ENCODE results near the gene PTPRN2.

Gene PTPRN2

GRCh38 chr7:158401295-158401694 lies 186.3 kb downstream of the PTPRN2 start:
- no peak for DNase-seq (ENCODE audit: low read depth)

- no peak for DNase-seq (ENCODE audit: low read depth)
These were observed 186.9 kb downstream of the PTPRN2 start for GRCh38 chr7:158400601-158401225.

DNA sequence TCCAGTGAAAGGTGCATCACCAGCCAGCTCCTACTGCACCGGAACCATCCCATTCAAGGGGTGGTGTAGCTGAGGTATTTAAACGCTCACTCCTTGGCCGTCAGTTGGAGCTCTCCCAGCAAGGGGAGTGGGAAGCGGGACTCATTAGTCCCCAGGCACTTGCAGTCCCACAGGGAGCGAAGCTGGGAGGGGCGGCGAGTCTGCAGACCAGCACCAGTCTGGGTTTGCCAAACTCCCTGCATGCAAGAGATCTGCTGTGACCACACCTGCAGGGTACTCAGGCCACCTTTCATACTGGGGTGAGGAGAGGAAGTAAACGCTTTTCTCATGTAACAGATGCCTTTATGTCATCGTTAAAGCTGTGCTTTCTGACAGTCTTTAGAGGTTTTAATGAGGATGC lies 187.9 kb downstream of the PTPRN2 start:
- DNase-seq (ENCODE audit: low read depth) = no peak

- no peak for DNase-seq (ENCODE audit: low read depth)
These were observed 188.9 kb downstream of the PTPRN2 start for GRCh38 chr7:158398750-158399149.

GRCh38 chr7:158397885-158398284 lies 189.7 kb downstream of the PTPRN2 start:
- no peak for DNase-seq (ENCODE audit: low read depth)

DNA sequence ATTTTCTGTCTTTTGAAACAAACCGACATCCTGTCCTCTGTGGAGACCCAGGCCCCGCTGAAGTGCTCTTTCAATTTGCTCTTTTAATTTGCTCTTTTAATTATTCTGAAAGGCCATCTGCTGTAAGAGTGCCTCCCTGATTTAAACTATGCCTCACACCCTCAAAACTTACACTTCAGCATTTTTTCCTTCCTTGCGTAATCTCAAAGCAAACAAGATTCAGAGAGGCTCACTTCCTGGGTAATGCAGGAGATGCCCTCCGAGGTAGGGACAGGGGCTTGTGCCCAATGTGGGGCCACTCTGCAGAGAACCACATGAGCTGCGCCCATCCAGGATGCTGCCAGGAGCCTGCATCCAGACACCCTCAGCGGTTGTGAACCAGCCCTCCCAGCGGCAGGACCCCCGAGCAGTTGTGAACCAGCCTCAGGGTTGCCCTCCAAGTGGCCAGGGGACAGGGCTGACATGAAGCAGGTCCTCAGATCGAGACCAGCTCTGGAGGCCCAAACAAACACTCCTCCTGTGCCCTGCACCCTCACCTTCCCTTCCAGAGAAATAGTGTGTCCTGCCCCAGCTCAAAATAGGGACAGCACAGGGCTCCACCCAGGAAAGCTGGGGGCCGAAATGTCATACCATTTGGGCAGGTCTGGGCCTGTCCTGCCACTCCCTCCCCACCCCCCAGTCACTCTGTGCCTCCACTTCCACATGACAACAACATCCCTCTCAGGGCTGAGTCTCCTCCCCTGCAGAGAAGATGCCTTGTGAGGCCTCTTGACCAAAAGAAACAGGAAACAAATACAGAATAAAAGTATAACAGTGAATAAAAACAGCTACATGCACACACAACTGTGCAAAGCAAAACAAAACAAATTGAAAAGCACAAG lies 190.4 kb downstream of the PTPRN2 start:
- no peak for DNase-seq (ENCODE audit: low read depth)

DNA sequence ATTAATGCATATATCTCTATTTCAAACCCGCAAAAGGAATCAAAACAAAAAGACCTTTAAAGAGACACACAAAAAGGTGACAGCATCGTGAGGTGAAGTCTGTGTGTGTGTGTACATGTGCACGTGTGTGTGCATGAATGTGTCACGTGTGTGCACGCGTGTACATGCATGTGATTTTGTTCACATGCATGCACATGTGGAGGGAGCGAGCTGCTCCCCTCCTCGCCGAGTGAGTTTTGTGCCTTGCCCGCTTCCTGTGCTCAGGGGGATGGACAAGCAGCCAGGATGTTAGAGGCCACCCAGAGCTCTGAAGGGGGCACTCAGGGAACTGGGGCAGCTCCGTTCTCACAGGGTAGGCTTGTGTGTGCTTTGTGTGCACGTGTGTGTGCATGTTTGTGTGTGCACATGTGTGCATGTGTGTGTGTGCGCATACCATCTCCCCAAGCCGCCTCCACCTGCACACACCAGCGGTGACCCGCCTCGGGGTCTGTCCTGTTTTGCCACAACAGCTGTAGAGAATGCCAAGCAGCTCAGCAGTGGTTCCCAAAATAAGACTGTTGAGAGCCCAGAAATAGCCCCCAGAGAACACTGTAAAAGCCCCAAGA lies 191.2 kb downstream of the PTPRN2 start:
- no peak for DNase-seq (ENCODE audit: low read depth)

GRCh38 chr7:158395780-158396278 lies 191.8 kb downstream of the PTPRN2 start:
- no peak for DNase-seq (ENCODE audit: low read depth)

- DNase-seq (ENCODE audit: low read depth) = no peak
These were observed 192.3 kb downstream of the PTPRN2 start for GRCh38 chr7:158395349-158395748.

DNA sequence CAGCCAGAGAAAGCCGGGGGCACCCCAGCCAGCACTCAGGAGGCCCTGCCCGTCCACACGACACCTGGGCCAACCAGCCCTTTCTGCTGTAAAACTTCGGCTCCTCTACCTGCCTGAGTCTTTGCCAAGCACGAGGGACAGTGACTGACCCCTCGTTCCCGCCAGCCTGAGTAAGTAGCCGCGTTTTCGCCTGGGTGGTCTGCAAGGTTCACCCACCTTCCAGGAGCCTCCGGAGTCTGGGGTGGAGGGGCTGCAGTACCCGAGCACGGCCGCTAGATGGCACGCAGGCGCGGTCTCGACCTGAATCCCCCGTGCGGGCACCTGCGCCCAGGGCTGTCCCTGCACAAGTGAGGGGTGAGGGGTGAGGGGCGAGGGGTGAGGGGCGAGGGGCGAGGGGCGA lies 192.7 kb downstream of the PTPRN2 start:
- DNase-seq (ENCODE audit: low read depth) = no peak

GRCh38 chr7:158393926-158394625 lies 193.5 kb downstream of the PTPRN2 start:
- DNase-seq (ENCODE audit: low read depth) = no peak

DNA sequence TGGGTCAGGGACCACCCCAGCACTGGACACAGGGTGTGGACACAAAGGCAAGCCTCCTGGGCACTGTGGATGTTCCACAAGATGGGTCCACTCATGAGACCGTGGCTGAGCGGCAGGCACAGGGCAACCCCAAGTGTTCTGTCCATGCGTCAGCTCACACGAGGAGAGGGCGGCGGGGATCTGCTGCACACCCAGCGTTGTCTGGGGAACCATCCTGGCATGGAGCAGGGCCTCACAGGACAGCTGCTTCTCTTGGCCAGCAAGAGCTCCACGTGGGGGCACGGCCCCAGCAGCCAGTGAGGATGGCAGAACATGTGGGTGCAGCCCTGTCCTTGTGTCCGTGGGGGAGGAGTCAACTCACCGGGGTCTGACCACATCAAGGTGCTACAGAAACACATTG lies 195.4 kb downstream of the PTPRN2 start:
- DNase-seq (ENCODE audit: low read depth) = no peak

DNA sequence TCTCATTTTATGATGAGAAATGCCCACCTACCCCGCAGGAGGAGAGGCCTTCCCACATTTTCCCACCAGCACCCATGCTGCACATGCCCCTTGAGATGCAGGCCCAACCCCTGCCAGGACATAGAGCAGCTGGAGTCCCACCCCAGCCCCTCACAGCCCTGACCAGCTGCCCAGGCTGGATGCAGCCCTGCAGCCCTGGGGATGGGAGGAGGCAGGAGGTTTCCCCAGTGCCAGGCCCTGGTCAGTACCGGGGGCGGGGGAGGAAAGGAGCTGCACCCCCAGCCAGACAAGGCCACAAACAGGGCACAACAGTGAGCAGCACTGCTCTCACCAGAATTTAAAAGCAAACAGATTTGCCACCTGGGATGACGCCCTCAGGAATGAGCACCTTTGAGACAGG lies 196.1 kb downstream of the PTPRN2 start:
- DNase-seq (ENCODE audit: low read depth) = no peak

- no peak for DNase-seq (ENCODE audit: low read depth)
These were observed 196.5 kb downstream of the PTPRN2 start for GRCh38 chr7:158391141-158391540.

- DNase-seq (ENCODE audit: low read depth) = no peak
These were observed 197.2 kb downstream of the PTPRN2 start for GRCh38 chr7:158390460-158390859.

GRCh38 chr7:158389514-158390425 lies 197.9 kb downstream of the PTPRN2 start:
- no peak for DNase-seq (ENCODE audit: low read depth)

DNA sequence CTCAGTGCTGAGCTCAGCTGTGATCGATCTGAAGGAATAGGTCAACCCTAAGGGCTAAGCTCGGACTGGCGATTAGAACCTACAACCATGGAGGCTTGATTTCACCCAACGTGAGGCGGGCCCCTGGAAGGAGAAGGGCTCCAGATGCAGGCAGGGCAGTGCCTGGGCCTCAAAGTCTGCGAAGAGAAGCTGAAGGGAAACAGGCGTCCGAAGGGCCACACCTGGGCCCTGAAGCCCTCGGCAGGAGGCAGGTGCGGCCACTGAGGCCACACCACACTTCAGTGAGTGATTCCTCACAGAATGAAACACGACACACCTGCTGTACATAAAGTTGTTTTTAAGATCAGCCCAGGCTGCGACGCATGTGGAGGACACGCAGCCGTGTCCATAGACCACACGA lies 198.7 kb downstream of the PTPRN2 start:
- DNase-seq (ENCODE audit: low read depth) = no peak

GRCh38 chr7:158388072-158388471 lies 199.6 kb downstream of the PTPRN2 start:
- DNase-seq (ENCODE audit: low read depth) = no peak

DNA sequence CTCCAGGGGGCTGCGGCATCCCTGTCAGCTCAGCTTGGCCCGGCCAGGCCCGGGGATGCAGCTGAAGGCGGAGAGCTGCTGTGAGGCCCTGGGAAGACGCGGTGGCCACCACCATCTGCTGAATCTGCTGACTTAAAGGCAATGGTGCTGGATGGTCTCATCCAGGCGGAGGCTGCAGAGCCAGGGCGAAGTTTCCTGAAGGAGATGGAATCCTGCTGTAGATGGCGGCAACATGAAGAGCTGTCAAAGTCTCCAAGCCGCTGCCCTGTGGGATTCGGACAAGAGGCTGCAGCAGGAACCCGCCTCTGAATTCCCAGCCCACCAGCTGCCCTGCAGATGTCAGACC lies 200.1 kb downstream of the PTPRN2 start:
- DNase-seq (ENCODE audit: low read depth) = no peak

DNA sequence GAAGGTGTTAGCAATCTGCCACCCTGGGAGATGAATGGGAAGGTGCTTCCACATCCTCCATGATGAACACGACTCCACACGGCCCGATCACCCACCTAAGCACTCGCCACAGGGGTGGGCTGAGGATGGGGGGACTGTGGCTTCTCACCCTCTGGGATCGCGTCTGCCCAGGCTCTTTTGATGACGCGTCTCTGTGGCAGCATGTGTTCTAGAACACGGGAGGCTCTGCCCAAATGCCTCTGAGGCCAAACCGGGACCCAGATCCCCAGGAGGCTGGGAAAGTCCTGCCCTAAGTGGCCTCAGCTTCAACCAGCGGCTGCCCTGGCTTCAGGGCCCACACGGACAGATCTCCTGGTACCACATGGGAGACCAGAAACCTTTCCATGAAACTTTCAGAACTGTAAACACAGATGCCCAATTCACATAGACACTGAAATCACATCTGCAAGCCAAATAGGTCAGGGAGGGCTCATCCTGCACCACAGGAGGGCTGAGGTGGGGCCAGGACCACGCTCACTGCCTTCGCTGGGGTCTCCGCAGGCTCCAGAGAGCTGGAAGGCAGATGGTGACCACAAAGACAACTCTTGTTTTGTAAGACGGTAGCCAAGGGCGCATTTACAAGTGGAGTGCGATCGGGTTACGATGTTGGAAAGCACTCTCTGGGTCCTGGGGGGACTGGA lies 200.6 kb downstream of the PTPRN2 start:
- DNase-seq (ENCODE audit: low read depth) = no peak

- no peak for DNase-seq (ENCODE audit: low read depth)
These were observed 201.3 kb downstream of the PTPRN2 start for GRCh38 chr7:158386355-158386618.

All from CMK (cell line).